ENCODE data around the gene HLCS.
"Not testable (repeated sequence)": the region's sequence is repeated elsewhere in the genome, so short reads cannot be mapped to it uniquely, and the experiment has no call there.

Gene HLCS

GRCh38 chr21:36952331-36952730 is 14.1 kb downstream of the HLCS start:
- not testable (repeated sequence) for DNase-seq

GRCh38 chr21:36949171-36950141 is 17.0 kb downstream of the HLCS start:
- no peak for DNase-seq

GRCh38 chr21:36948686-36949085 is 17.8 kb downstream of the HLCS start:
- no peak for DNase-seq

- DNase-seq, result no peak
Measured at GRCh38 chr21:36946949-36947356, 19.5 kb downstream of the HLCS start.

- no peak for DNase-seq
Measured at GRCh38 chr21:36945496-36946138, 20.9 kb downstream of the HLCS start.

- DNase-seq, result no peak
Measured at GRCh38 chr21:36936361-36937135, 29.9 kb downstream of the HLCS start.

- DNase-seq, result no peak
Measured at GRCh38 chr21:36934864-36935420, 31.5 kb downstream of the HLCS start.

- no peak for DNase-seq
Measured at GRCh38 chr21:36932161-36932816, 34.2 kb downstream of the HLCS start.

GRCh38 chr21:36929622-36930021 is 36.8 kb downstream of the HLCS start:
- no peak for DNase-seq

GRCh38 chr21:36928960-36929359 is 37.5 kb downstream of the HLCS start:
- DNase-seq, result no peak

GRCh38 chr21:36927719-36928117 is 38.8 kb downstream of the HLCS start:
- DNase-seq, result peak; percentile 38

- no peak for DNase-seq
Measured at GRCh38 chr21:36926989-36927718, 39.3 kb downstream of the HLCS start.

GRCh38 chr21:36923270-36923669 is 43.2 kb downstream of the HLCS start:
- DNase-seq, result no peak

GRCh38 chr21:36922861-36923260 is 43.6 kb downstream of the HLCS start:
- no peak for DNase-seq

- DNase-seq, result no peak
Measured at GRCh38 chr21:36918291-36918690, 48.2 kb downstream of the HLCS start.

GRCh38 chr21:36917471-36918158 is 48.9 kb downstream of the HLCS start:
- DNase-seq, result no peak

- DNase-seq, result no peak
Measured at GRCh38 chr21:36916718-36917117, 49.8 kb downstream of the HLCS start.

GRCh38 chr21:36915696-36916245 is 50.7 kb downstream of the HLCS start:
- DNase-seq, result no peak

GRCh38 chr21:36915014-36915695 is 51.3 kb downstream of the HLCS start:
- no peak for DNase-seq
